Activated T-helper 9 cell treated with anti-CD3 and anti-CD28 coated beads, Interleukin-2, amount 50 U/mL, for 16 hours (primary cell): ENCODE results near the gene CTU2.

ENCODE experiments used
- DNase-seq: peaks from one replicate; pipeline ENCODE4 v3.0.0-alpha.2; 2020; ENCODE audit warnings: low read depth

Gene CTU2

GRCh38 chr16:88730632-88731607 lies 24.6 kb downstream of the CTU2 start:
- DNase-seq = no peak

- no peak for DNase-seq
These were observed 25.4 kb downstream of the CTU2 start for GRCh38 chr16:88731699-88732098.

- no peak for DNase-seq
These were observed 26.1 kb downstream of the CTU2 start for GRCh38 chr16:88732172-88732960.

- DNase-seq = no peak
These were observed 26.6 kb downstream of the CTU2 start for GRCh38 chr16:88732961-88733294.

- no peak for DNase-seq
These were observed 27.5 kb downstream of the CTU2 start for GRCh38 chr16:88733630-88734360.

GRCh38 chr16:88734361-88734728 lies 28.0 kb downstream of the CTU2 start:
- no peak for DNase-seq

GRCh38 chr16:88735121-88735520 lies 28.8 kb downstream of the CTU2 start:
- no peak for DNase-seq

- DNase-seq = no peak
These were observed 29.3 kb downstream of the CTU2 start for GRCh38 chr16:88735616-88736015.

- no peak for DNase-seq
These were observed 29.8 kb downstream of the CTU2 start for GRCh38 chr16:88736088-88736487.

- DNase-seq = no peak
These were observed 30.2 kb downstream of the CTU2 start for GRCh38 chr16:88736496-88736895.

GRCh38 chr16:88737298-88738150 lies 31.2 kb downstream of the CTU2 start:
- peak; percentile 75 for DNase-seq

GRCh38 chr16:88738151-88739084 lies 32.1 kb downstream of the CTU2 start:
- no peak for DNase-seq

- no peak for DNase-seq
These were observed 33.1 kb downstream of the CTU2 start for GRCh38 chr16:88739139-88739976.

GRCh38 chr16:88739977-88740726 lies 33.8 kb downstream of the CTU2 start:
- no peak for DNase-seq

GRCh38 chr16:88740727-88741055 lies 34.4 kb downstream of the CTU2 start:
- DNase-seq = no peak

- DNase-seq = no peak
These were observed 35.1 kb downstream of the CTU2 start for GRCh38 chr16:88741368-88741767.

- DNase-seq = no peak
These were observed 36.7 kb downstream of the CTU2 start for GRCh38 chr16:88742896-88743605.
